ENCODE results near the gene RNPS1.

Gene RNPS1

GRCh38 chr16:2233872-2234812, 33.8 kb downstream of the RNPS1 start:
- no peak for DNase-seq

- DNase-seq, result no peak
Observed at GRCh38 chr16:2233046-2233775, 34.7 kb downstream of the RNPS1 start.

- DNase-seq, result no peak
Observed at GRCh38 chr16:2232094-2232990, 35.6 kb downstream of the RNPS1 start.

- DNase-seq, result no peak
Observed at GRCh38 chr16:2231016-2231931, 36.7 kb downstream of the RNPS1 start.

GRCh38 chr16:2230376-2230775, 37.5 kb downstream of the RNPS1 start:
- DNase-seq, result peak in 1 of 4 experiments; percentile 37

GRCh38 chr16:2229632-2230250, 38.2 kb downstream of the RNPS1 start:
- no peak for DNase-seq

GRCh38 chr16:2229091-2229490, 38.8 kb downstream of the RNPS1 start:
- DNase-seq, result no peak

- no peak for DNase-seq
Observed at GRCh38 chr16:2228161-2228824, 39.6 kb downstream of the RNPS1 start.

GRCh38 chr16:2226918-2227317, 41.0 kb downstream of the RNPS1 start:
- no peak for DNase-seq

GRCh38 chr16:2226245-2226793, 41.6 kb downstream of the RNPS1 start:
- no peak for DNase-seq

- DNase-seq, result peak; percentile 53 to 71 (median 64)
Observed at GRCh38 chr16:2223942-2224486, 43.9 kb downstream of the RNPS1 start.

GRCh38 chr16:2223221-2223941, 44.5 kb downstream of the RNPS1 start, which contains the start of gene E4F1:
TSS of gene E4F1 (plus strand) at chr16:2223591. CDS start at chr16:2223614, 23 bp downstream.
- DNase-seq, result peak; percentile 100

GRCh38 chr16:2216330-2216729, 51.6 kb downstream of the RNPS1 start:
- no peak for DNase-seq

- no peak for DNase-seq
Observed at GRCh38 chr16:2214719-2214968, 53.3 kb downstream of the RNPS1 start, which contains the start of gene PGP. TSS of gene PGP (minus strand) at chr16:2214840. CDS start at chr16:2214777, 63 bp downstream.

- DNase-seq, result peak; percentile 22 to 68 (median 46)
Observed at GRCh38 chr16:2213817-2214718, 53.9 kb downstream of the RNPS1 start.

GRCh38 chr16:2212362-2213324, 55.3 kb downstream of the RNPS1 start:
- DNase-seq, result peak; percentile 33 to 67 (median 66)

- DNase-seq, result no peak
Observed at GRCh38 chr16:2211923-2212347, 56.0 kb downstream of the RNPS1 start.

Data from suppressor macrophage (primary cell).